ENCODE measurements around the gene SPATA32.

Gene SPATA32

DNA sequence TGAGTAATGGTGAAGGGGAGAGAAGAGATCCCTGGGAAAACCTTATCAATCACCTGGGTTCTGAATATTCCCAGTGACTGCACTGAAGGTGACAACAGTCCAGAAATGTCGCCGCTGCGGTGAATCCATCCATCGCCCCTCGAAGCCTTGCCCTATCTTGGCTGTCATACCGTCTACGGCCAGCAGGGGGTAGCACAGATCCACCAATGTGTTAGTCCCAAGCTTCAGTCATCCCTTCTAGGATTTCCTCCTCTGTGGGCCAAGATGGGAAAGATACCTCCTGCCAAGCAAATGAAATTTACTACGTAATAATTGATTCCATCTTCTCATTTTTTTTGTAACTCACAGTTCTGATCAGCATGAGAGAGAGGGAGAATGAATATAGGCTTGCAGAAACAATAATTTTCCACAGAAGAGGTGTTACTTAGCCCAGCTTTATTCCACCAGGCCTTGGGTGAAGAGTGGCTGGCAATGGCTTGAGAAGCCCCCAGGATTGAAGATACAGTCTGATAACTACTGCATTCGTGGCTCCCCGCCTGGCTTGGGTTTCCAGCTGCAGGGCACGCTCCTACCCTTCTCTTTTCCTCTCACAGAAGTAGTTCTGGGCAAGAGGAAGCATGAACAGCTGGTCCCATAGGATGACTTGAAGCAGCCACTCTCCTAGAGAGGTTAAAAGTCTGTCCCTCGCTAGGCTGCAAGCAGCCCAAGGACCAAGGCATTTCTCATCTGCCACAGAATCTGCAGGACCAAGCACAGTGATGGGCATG is 42.8 kb downstream of the SPATA32 start:
- Histone ChIP-seq H3K36me3 (ENCODE audit: control insufficient read depth in 2 of 2, insufficient read depth in 2 of 2, low read length in 2 of 2) (no peaks in the 10 kb centered on the region), H3K27ac (ENCODE audit: low read depth in 2 of 2, low read length in 2 of 2) (no peak overlapping the region), H3K9ac (ENCODE audit: low read depth in 1 of 2, low read length in 2 of 2) (no peak overlapping the region), H3K4me3 (ENCODE audit: low read length in 2 of 2) (no peak overlapping the region), H3K9me3 (ENCODE audit: control insufficient read depth in 2 of 2, low read length in 2 of 2) (no peaks in the 10 kb centered on the region), H3K4me1 (ENCODE audit: control insufficient read depth in 2 of 2, insufficient read depth in 2 of 2, low read length in 2 of 2) (peaks cover 12% of the 10 kb centered on the region in 2 donors), H3K27me3 (ENCODE audit: control insufficient read depth in 2 of 2, insufficient read depth in 2 of 2, low read length in 2 of 2) (peaks cover 2 to 9% of the 10 kb centered on the region in 2 donors)

All from mucosa of rectum (tissue), 2 donors.